ENCODE measurements around the gene C9orf43. TPM values are rescaled to one million over a fixed set of nuclear protein-coding genes. Genes with fewer than 3 reads are reported as not detected.

Gene C9orf43
- total and polyA plus RNA-seq, 4 donors, result 0.09 to 1.1 (median 0.25) TPM

GRCh38 chr9:113369855-113370140 is 40.7 kb upstream of the C9orf43 start:
- no peak overlapping the region for H3K9ac ChIP-seq (ENCODE audit: low read depth in 1 of 2, low read length in 2 of 2)
- peaks cover 4 to 55% (median 39%) of the 10 kb centered on the region in 4 donors for H3K4me1 ChIP-seq (ENCODE audit: control insufficient read depth in 4 of 4, insufficient read depth in 4 of 4, low read length in 3 of 4)
- no peaks in the 10 kb centered on the region for H3K9me3 ChIP-seq (ENCODE audit: control insufficient read depth in 4 of 4, low read length in 3 of 4)
- H3K4me3 ChIP-seq (ENCODE audit: low read depth in 1 of 3, low read length in 3 of 3), result peak overlapping the region in 1 of 3 donors; percentile 29
- H3K36me3 ChIP-seq (ENCODE audit: control insufficient read depth in 4 of 4, insufficient read depth in 3 of 4, low read depth in 1 of 4, low read length in 3 of 4), result peaks cover 5 to 17% (median 10%) of the 10 kb centered on the region in 4 donors
- no peak overlapping the region for H3K27ac ChIP-seq (ENCODE audit: low read depth in 1 of 2, low read length in 2 of 2)
- no peak for DNase-seq (ENCODE audit: low spot score)
- TF ChIP-seq EGR1 (IDR thresholded peaks at IDR 0.05; ENCODE audit: low read depth in 2 of 2), result no peak
- TF ChIP-seq GABPA (IDR thresholded peaks at IDR 0.05 in 1 of 2, conservative IDR thresholded peaks at IDR 0.05 in 1 of 2), result no peak
- TF ChIP-seq TAF1 (conservative IDR thresholded peaks at IDR 0.05), result no peak
- no peak for TF ChIP-seq SP1 (IDR thresholded peaks at IDR 0.05)
- no peak for TF ChIP-seq FOXA1 (IDR thresholded peaks at IDR 0.05)
- TF ChIP-seq ATF3 (IDR thresholded peaks at IDR 0.05), result no peak
- TF ChIP-seq CTCF (IDR thresholded peaks at IDR 0.05; ENCODE audit: low read depth, low read length, missing input control), result no peak
- no peak for TF ChIP-seq NR2F2 (IDR thresholded peaks at IDR 0.05)
- TF ChIP-seq RAD21 (IDR thresholded peaks at IDR 0.05), result no peak
- no peak for TF ChIP-seq REST (IDR thresholded peaks at IDR 0.05)
- no peak for TF ChIP-seq FOXA2 (IDR thresholded peaks at IDR 0.05)
- TF ChIP-seq JUND (IDR thresholded peaks at IDR 0.05), result no peak
- no peak for TF ChIP-seq YY1 (IDR thresholded peaks at IDR 0.05)
- no peak for TF ChIP-seq RXRA (IDR thresholded peaks at IDR 0.05)
- no peak for TF ChIP-seq MAX (IDR thresholded peaks at IDR 0.05)
- 36% methylated on average over 11 of the region's 11 CpGs for WGBS
- H3K27me3 ChIP-seq (ENCODE audit: control insufficient read depth in 4 of 4, insufficient read depth in 4 of 4, low read length in 3 of 4), result no peaks in the 10 kb centered on the region

GRCh38 chr9:113370806-113371325 is 39.7 kb upstream of the C9orf43 start:
- WGBS, result 64% methylated on average over 8 of the region's 8 CpGs
- no peak overlapping the region for H3K4me3 ChIP-seq (ENCODE audit: low read depth in 1 of 3, low read length in 3 of 3)
- no peak overlapping the region for H3K9ac ChIP-seq (ENCODE audit: low read depth in 1 of 2, low read length in 2 of 2)
- TF ChIP-seq HNF4G (IDR thresholded peaks at IDR 0.05) (no peak), HNF4A (conservative IDR thresholded peaks at IDR 0.05) (no peak), SP1 (IDR thresholded peaks at IDR 0.05) (no peak), EGR1 (IDR thresholded peaks at IDR 0.05; ENCODE audit: low read depth in 2 of 2) (no peak), NR2F2 (IDR thresholded peaks at IDR 0.05) (no peak), FOXA1 (IDR thresholded peaks at IDR 0.05) (no peak), GABPA (IDR thresholded peaks at IDR 0.05 in 1 of 2, conservative IDR thresholded peaks at IDR 0.05 in 1 of 2) (no peak), MAX (IDR thresholded peaks at IDR 0.05) (no peak), ATF3 (IDR thresholded peaks at IDR 0.05) (no peak), RXRA (IDR thresholded peaks at IDR 0.05) (no peak), TAF1 (conservative IDR thresholded peaks at IDR 0.05) (no peak), REST (IDR thresholded peaks at IDR 0.05) (no peak)
- no peak overlapping the region for H3K27ac ChIP-seq (ENCODE audit: low read depth in 1 of 2, low read length in 2 of 2)
- H3K9me3 ChIP-seq (ENCODE audit: control insufficient read depth in 4 of 4, low read length in 3 of 4), result no peaks in the 10 kb centered on the region
- H3K27me3 ChIP-seq (ENCODE audit: control insufficient read depth in 4 of 4, insufficient read depth in 4 of 4, low read length in 3 of 4), result no peaks in the 10 kb centered on the region
- no peak for DNase-seq (ENCODE audit: low spot score)
- peaks cover 4 to 65% (median 48%) of the 10 kb centered on the region in 4 donors for H3K4me1 ChIP-seq (ENCODE audit: control insufficient read depth in 4 of 4, insufficient read depth in 4 of 4, low read length in 3 of 4)
- H3K36me3 ChIP-seq (ENCODE audit: control insufficient read depth in 4 of 4, insufficient read depth in 3 of 4, low read depth in 1 of 4, low read length in 3 of 4), result peaks cover 5 to 17% (median 10%) of the 10 kb centered on the region in 4 donors
